MM.1S (cell line): ENCODE data around the gene TMPRSS7.

Experiments used
- DNase-seq: peaks from one replicate; pipeline ENCODE4 v3.0.0-alpha.2; 2015
- H2AFZ ChIP-seq: fragments of 300-600 bp; sonication (generic); 2 replicates; pipeline ENCODE4 v1.6.0; 2016; ENCODE audit warnings: antibody characterized with exemption, low read length
- H3F3A ChIP-seq: fragments of 300-600 bp; sonication (generic); 2 replicates; pipeline ENCODE4 v1.6.1; 2016; ENCODE audit warnings: mild to moderate bottlenecking, antibody characterized with exemption, low read length, moderate library complexity, mixed read lengths; ENCODE audit not compliant: insufficient read depth
- H3K27ac ChIP-seq: fragments of 300-600 bp; sonication (generic); 2 replicates; pipeline ENCODE4 v1.5.1; 2016; ENCODE audit warnings: mild to moderate bottlenecking, low read length
- H3K27me3 ChIP-seq: fragments of 300-600 bp; sonication (generic); replicated peaks from 2 replicates; pipeline ENCODE4 v1.6.0; 2016; ENCODE audit warnings: low read length; ENCODE audit not compliant: insufficient read depth
- H3K36me3 ChIP-seq: fragments of 300-600 bp; sonication (generic); replicated peaks from 2 replicates; pipeline ENCODE4 v1.6.1; 2016; ENCODE audit warnings: mild to moderate bottlenecking, low read length, mixed read lengths; ENCODE audit not compliant: insufficient read depth
- H3K4me1 ChIP-seq: fragments of 300-600 bp; sonication (generic); 2 replicates; pipeline ENCODE4 v1.6.1; 2016; ENCODE audit warnings: low read length, mixed read lengths
- H3K4me2 ChIP-seq: fragments of 300-600 bp; sonication (generic); 2 replicates; pipeline ENCODE4 v1.6.0; 2016; ENCODE audit warnings: low read depth, low read length
- H3K4me3 ChIP-seq: fragments of 300-600 bp; sonication (generic); 2 replicates; pipeline ENCODE4 v1.5.1; 2016; ENCODE audit warnings: low read length, mixed read lengths
- H3K79me2 ChIP-seq: fragments of 300-600 bp; sonication (generic); 2 replicates; pipeline ENCODE4 v1.6.1; 2016; ENCODE audit warnings: mixed run types, low read length, mixed read lengths
- H3K9ac ChIP-seq: fragments of 300-600 bp; sonication (generic); 2 replicates; pipeline ENCODE4 v1.6.1; 2016; ENCODE audit warnings: low read length, mixed read lengths
- H3K9me2 ChIP-seq: fragments of 300-600 bp; sonication (generic); replicated peaks from 2 replicates; pipeline ENCODE4 v1.6.1; 2016; ENCODE audit warnings: mild to moderate bottlenecking, low read length, mixed read lengths; ENCODE audit not compliant: insufficient read depth
- H3K9me3 ChIP-seq: fragments of 300-600 bp; sonication (generic); replicated peaks from 2 replicates; pipeline ENCODE4 v1.6.1; 2016; ENCODE audit warnings: mild to moderate bottlenecking, low read length, mixed read lengths; ENCODE audit not compliant: insufficient read depth
- H4K20me1 ChIP-seq: fragments of 300-600 bp; sonication (generic); 2 replicates; pipeline ENCODE4 v1.6.1; 2016; ENCODE audit warnings: mild to moderate bottlenecking, low read length, moderate library complexity, mixed read lengths; ENCODE audit not compliant: insufficient read depth
- CTCF ChIP-seq: fragments of 300-600 bp; sonication (generic); IDR thresholded peaks from 2 replicates; pipeline ENCODE4 v1.5.1; 2016; ENCODE audit warnings: antibody characterized with exemption, low read length, mixed read lengths
- EZH2 ChIP-seq: fragments of 300-600 bp; sonication (generic); optimal IDR thresholded peaks from 2 replicates; pipeline ENCODE3; 2017; ENCODE audit warnings: low read depth, mild to moderate bottlenecking, antibody characterized with exemption, low read length, mixed read lengths
- EZH2phosphoT487 ChIP-seq: fragments of 300-600 bp; sonication (generic); IDR thresholded peaks from 2 replicates; pipeline ENCODE4 v1.6.1; 2018; ENCODE audit warnings: antibody characterized with exemption, low read length

Gene TMPRSS7

GRCh38 chr3:112114576-112115160 is 80.1 kb downstream of the TMPRSS7 start:
- Histone ChIP-seq H3K4me3 (no peak overlapping the region), H3K9ac (no peak overlapping the region), H4K20me1 (no peaks in the 10 kb centered on the region), H2AFZ (no peak overlapping the region), H3F3A (0 out of 2 replicates have a peak, but pooled peaks cover 4% of the 10 kb centered on the region), H3K9me3 (no peaks in the 10 kb centered on the region), H3K36me3 (no peaks in the 10 kb centered on the region), H3K4me2 (no peak overlapping the region), H3K4me1 (peaks cover 33% of the 10 kb centered on the region), H3K27me3 (no peaks in the 10 kb centered on the region), H3K79me2 (peaks cover 5% of the 10 kb centered on the region; the same call in 1 of the 2 replicates), H3K27ac (no peak overlapping the region), H3K9me2 (no peaks in the 10 kb centered on the region)
- DNase-seq: no peak
- TF ChIP-seq CTCF (no peak), EZH2phosphoT487 (no peak), EZH2 (no peak)

GRCh38 chr3:112115161-112115739 is 80.7 kb downstream of the TMPRSS7 start:
- Histone ChIP-seq H4K20me1 (no peaks in the 10 kb centered on the region), H3K79me2 (peaks cover 5% of the 10 kb centered on the region; the same call in 1 of the 2 replicates), H3K27me3 (no peaks in the 10 kb centered on the region), H2AFZ (no peak overlapping the region), H3K4me2 (no peak overlapping the region), H3K9me3 (no peaks in the 10 kb centered on the region), H3K36me3 (no peaks in the 10 kb centered on the region), H3K9me2 (no peaks in the 10 kb centered on the region), H3K9ac (no peak overlapping the region), H3F3A (0 out of 2 replicates have a peak, but pooled peaks cover 5% of the 10 kb centered on the region), H3K4me1 (peaks cover 37% of the 10 kb centered on the region), H3K27ac (no peak overlapping the region), H3K4me3 (no peak overlapping the region)
- no peak for TF ChIP-seq CTCF
- no peak for TF ChIP-seq EZH2phosphoT487
- no peak for TF ChIP-seq EZH2
- DNase-seq: no peak

GRCh38 chr3:112115806-112116383 is 81.4 kb downstream of the TMPRSS7 start:
- Histone ChIP-seq H4K20me1 (no peaks in the 10 kb centered on the region), H3K27ac (no peak overlapping the region), H3K27me3 (no peaks in the 10 kb centered on the region), H2AFZ (no peak overlapping the region), H3K9me2 (no peaks in the 10 kb centered on the region), H3K9me3 (no peaks in the 10 kb centered on the region), H3K79me2 (peaks cover 5% of the 10 kb centered on the region; the same call in 1 of the 2 replicates), H3K9ac (no peak overlapping the region), H3K4me3 (no peak overlapping the region), H3F3A (peaks cover 10% of the 10 kb centered on the region), H3K4me1 (peaks cover 42% of the 10 kb centered on the region), H3K4me2 (no peak overlapping the region), H3K36me3 (no peaks in the 10 kb centered on the region)
- no peak for TF ChIP-seq EZH2phosphoT487
- TF ChIP-seq CTCF: no peak
- no peak for TF ChIP-seq EZH2
- DNase-seq: no peak
